ENCODE measurements around the gene GARIN5A. TPM values are rescaled to one million over a fixed set of nuclear protein-coding genes. Genes with fewer than 3 reads are reported as not detected.

The GARIN5A gene
- total RNA-seq, 1 experiment from 2014 or later: 6.2 TPM

GRCh38 chr19:50501568-50502475 is 25.2 kb upstream of the GARIN5A start:
- ATAC-seq (no peak), DNase-seq (no peak)
- ChIA-PET CTCF (interaction anchor here (0.5 kb wide), 1 partner anchor 519 kb away, joined by 3 read pairs; no protein-coding TSS in a partner anchor), POLR2A (ENCODE audit: unreplicated experiment) (no interaction called here)
- no peak overlapping the region for H3K4me3 ChIP-seq (ENCODE audit: low read length)
- TF ChIP-seq CTCF (conservative IDR thresholded peaks at IDR 0.05; ENCODE audit: low read depth, low read length) (no peak), EZH2phosphoT487 (IDR thresholded peaks at IDR 0.05; ENCODE audit: borderline replicate concordance, low read length) (no peak)
- no peaks in the 10 kb centered on the region for H3K36me3 ChIP-seq (ENCODE audit: low read depth, low read length)
- H3K9me2 ChIP-seq (replicated peaks; ENCODE audit: low read length): no peaks in the 10 kb centered on the region
- intact Hi-C loops (cut with micrococcal nuclease): no loop called here
- H3K27ac ChIP-seq (ENCODE audit: low read length): no peak overlapping the region
- no peaks in the 10 kb centered on the region for H3K27me3 ChIP-seq (ENCODE audit: low read length)
- H3K79me2 ChIP-seq (ENCODE audit: low read length): no peaks in the 10 kb centered on the region
- H2AFZ ChIP-seq (ENCODE audit: low read length): no peak overlapping the region
- H3K9ac ChIP-seq (ENCODE audit: low read length): no peak overlapping the region
- BruUV-seq (replicated peaks): no TSS peak
- no peaks in the 10 kb centered on the region for H3F3A ChIP-seq (ENCODE audit: low read length, unreplicated experiment)
- H3K4me1 ChIP-seq (ENCODE audit: insufficient read depth, low read length): no peaks in the 10 kb centered on the region
- H3K4me2 ChIP-seq (ENCODE audit: low read length): no peak overlapping the region
- no peaks in the 10 kb centered on the region for H3K9me3 ChIP-seq (ENCODE audit: low read length)
- H4K20me1 ChIP-seq (ENCODE audit: low read length): no peaks in the 10 kb centered on the region

- no peaks in the 10 kb centered on the region for H3K27me3 ChIP-seq (ENCODE audit: low read length)
- TF ChIP-seq EZH2 (IDR thresholded peaks at IDR 0.05; ENCODE audit: low read length, unreplicated experiment) (no peak), CTCF (conservative IDR thresholded peaks at IDR 0.05; ENCODE audit: low read depth, low read length) (no peak), EZH2phosphoT487 (IDR thresholded peaks at IDR 0.05; ENCODE audit: borderline replicate concordance, low read length) (no peak)
- H3K9me2 ChIP-seq (replicated peaks; ENCODE audit: low read length): no peaks in the 10 kb centered on the region
- DNase-seq (no peak), ATAC-seq (no peak; the same call in 1 of the 2 replicates)
- H3K4me3 ChIP-seq (ENCODE audit: low read length): no peak overlapping the region
- H3K4me2 ChIP-seq (ENCODE audit: low read length): no peak overlapping the region
- no peaks in the 10 kb centered on the region for H3F3A ChIP-seq (ENCODE audit: low read length, unreplicated experiment)
- H2AFZ ChIP-seq (ENCODE audit: low read length): no peak overlapping the region
- H4K20me1 ChIP-seq (ENCODE audit: low read length): no peaks in the 10 kb centered on the region
- H3K79me2 ChIP-seq (ENCODE audit: low read length): no peaks in the 10 kb centered on the region
- no peaks in the 10 kb centered on the region for H3K9me3 ChIP-seq (ENCODE audit: low read length)
- no peaks in the 10 kb centered on the region for H3K36me3 ChIP-seq (ENCODE audit: low read depth, low read length)
- ChIA-PET POLR2A (ENCODE audit: unreplicated experiment) (no interaction called here), CTCF (interaction anchor here (0.5 kb wide), 1 partner anchor 520 kb away, joined by 3 read pairs; no protein-coding TSS in a partner anchor)
- intact Hi-C loops (cut with micrococcal nuclease): no loop called here
- H3K9ac ChIP-seq (ENCODE audit: low read length): no peak overlapping the region
- no peak overlapping the region for H3K27ac ChIP-seq (ENCODE audit: low read length)
- H3K4me1 ChIP-seq (ENCODE audit: insufficient read depth, low read length): no peaks in the 10 kb centered on the region
- no TSS peak for BruUV-seq (replicated peaks)
Measured at GRCh38 chr19:50501186-50501567, 24.5 kb upstream of the GARIN5A start.

GRCh38 chr19:50500753-50501151 is 24.1 kb upstream of the GARIN5A start:
- POLR2A ChIA-PET (ENCODE audit: unreplicated experiment): no interaction called here
- no peaks in the 10 kb centered on the region for H3K4me1 ChIP-seq (ENCODE audit: insufficient read depth, low read length)
- no peak overlapping the region for H3K4me3 ChIP-seq (ENCODE audit: low read length)
- no TSS peak for BruUV-seq (replicated peaks)
- intact Hi-C loops (cut with micrococcal nuclease): no loop called here
- no peak overlapping the region for H3K9ac ChIP-seq (ENCODE audit: low read length)
- no peaks in the 10 kb centered on the region for H3K9me2 ChIP-seq (replicated peaks; ENCODE audit: low read length)
- H3K4me2 ChIP-seq (ENCODE audit: low read length): no peak overlapping the region
- H2AFZ ChIP-seq (ENCODE audit: low read length): no peak overlapping the region
- no peaks in the 10 kb centered on the region for H3K36me3 ChIP-seq (ENCODE audit: low read depth, low read length)
- CTCF ChIA-PET: no interaction called here
- TF ChIP-seq CTCF (conservative IDR thresholded peaks at IDR 0.05; ENCODE audit: low read depth, low read length) (no peak), EZH2phosphoT487 (IDR thresholded peaks at IDR 0.05; ENCODE audit: borderline replicate concordance, low read length) (no peak), EZH2 (IDR thresholded peaks at IDR 0.05; ENCODE audit: low read length, unreplicated experiment) (no peak)
- no peaks in the 10 kb centered on the region for H3K79me2 ChIP-seq (ENCODE audit: low read length)
- no peaks in the 10 kb centered on the region for H3K27me3 ChIP-seq (ENCODE audit: low read length)
- H3K9me3 ChIP-seq (ENCODE audit: low read length): no peaks in the 10 kb centered on the region
- no peak overlapping the region for H3K27ac ChIP-seq (ENCODE audit: low read length)
- ATAC-seq (no peak; the same call in 1 of the 2 replicates), DNase-seq (no peak)
- no peaks in the 10 kb centered on the region for H3F3A ChIP-seq (ENCODE audit: low read length, unreplicated experiment)
- no peaks in the 10 kb centered on the region for H4K20me1 ChIP-seq (ENCODE audit: low read length)
